Measurements from ENCODE around the gene CAMK1. TPM values are rescaled to one million over a fixed set of nuclear protein-coding genes. Genes with fewer than 3 reads are reported as not detected.

CAMK1 gene
- total and polyA plus RNA-seq, 9 of the 15 experiments (the other 6 are each of a cell fraction or from before 2014, with no cell fraction given): 0.23 to 10.7 (median 6.0) TPM

DNA sequence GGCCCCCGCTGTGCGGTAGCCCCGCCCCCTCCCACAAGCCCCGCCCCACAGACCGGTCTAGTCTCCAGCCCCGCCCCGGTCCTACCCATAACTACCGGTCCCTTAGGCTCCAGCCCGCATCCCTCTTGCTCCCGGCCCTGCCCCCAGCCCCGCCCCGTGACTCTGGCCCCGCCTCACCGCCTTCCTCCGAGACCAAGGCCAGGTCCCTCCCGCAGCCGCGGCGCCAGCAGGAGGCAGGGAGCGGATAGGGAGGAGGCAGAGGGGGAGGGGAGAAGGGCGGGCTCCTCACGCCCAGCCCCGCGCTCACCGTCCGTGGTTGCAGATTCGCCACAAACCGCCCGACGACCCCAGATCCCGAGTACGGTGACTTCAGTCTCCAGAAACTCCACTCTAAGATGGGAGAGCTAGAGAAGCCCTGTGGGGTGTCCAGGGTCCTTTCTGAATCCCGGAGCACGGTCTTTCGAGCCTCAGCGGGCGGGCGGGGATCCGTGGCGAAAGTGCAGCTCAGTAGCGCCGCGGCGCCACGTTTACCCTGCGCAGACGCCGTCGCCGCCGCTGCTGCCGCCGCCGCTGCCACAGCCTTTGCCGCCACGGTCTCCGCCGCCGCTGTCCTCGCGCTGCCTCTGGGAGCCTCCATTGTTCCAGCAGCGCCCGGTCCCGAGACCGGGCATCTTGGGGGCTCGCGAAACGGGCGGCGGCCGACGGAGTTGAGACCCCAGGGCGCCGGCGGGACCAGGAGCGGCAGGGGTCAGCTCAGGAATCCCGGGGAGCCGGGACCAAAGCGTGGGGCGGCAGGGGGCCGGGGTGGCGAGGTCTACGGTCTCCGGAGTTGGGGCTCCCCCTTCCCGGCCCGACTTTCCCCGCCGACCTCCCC is 38.3 kb downstream of the CAMK1 start, which contains the start of gene BRPF1 (continued):
- TF ChIP-seq ZSCAN29 (IDR thresholded peaks at IDR 0.05): peak; percentile 11; the same call in 1 of the 2 replicates
- no peak for TF ChIP-seq MTA2 (IDR thresholded peaks at IDR 0.05; ENCODE audit: low read depth)
- no peak for TF ChIP-seq NFRKB (IDR thresholded peaks at IDR 0.05; ENCODE audit: low read depth)
- no peak for TF ChIP-seq ZSCAN32 (CRISPR knock-in tag; IDR thresholded peaks at IDR 0.05)
- TF ChIP-seq LARP7 (IDR thresholded peaks at IDR 0.05): peak; percentile 100
- no peak for TF ChIP-seq KHSRP (IDR thresholded peaks at IDR 0.05)
- TF ChIP-seq PTTG1 (tag; IDR thresholded peaks at IDR 0.05; ENCODE audit: low read depth): no peak
- TF ChIP-seq, protein P1, sequence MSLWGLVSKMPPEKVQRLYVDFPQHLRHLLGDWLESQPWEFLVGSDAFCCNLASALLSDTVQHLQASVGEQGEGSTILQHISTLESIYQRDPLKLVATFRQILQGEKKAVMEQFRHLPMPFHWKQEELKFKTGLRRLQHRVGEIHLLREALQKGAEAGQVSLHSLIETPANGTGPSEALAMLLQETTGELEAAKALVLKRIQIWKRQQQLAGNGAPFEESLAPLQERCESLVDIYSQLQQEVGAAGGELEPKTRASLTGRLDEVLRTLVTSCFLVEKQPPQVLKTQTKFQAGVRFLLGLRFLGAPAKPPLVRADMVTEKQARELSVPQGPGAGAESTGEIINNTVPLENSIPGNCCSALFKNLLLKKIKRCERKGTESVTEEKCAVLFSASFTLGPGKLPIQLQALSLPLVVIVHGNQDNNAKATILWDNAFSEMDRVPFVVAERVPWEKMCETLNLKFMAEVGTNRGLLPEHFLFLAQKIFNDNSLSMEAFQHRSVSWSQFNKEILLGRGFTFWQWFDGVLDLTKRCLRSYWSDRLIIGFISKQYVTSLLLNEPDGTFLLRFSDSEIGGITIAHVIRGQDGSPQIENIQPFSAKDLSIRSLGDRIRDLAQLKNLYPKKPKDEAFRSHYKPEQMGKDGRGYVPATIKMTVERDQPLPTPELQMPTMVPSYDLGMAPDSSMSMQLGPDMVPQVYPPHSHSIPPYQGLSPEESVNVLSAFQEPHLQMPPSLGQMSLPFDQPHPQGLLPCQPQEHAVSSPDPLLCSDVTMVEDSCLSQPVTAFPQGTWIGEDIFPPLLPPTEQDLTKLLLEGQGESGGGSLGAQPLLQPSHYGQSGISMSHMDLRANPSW (CRISPR knock-in tag; IDR thresholded peaks at IDR 0.05): no peak
- peak; percentile 82 for TF ChIP-seq TRIM28 (IDR thresholded peaks at IDR 0.05)
- no peak for TF ChIP-seq ZNF146 (CRISPR knock-in tag; IDR thresholded peaks at IDR 0.05; ENCODE audit: unreplicated experiment)
- no peak for TF ChIP-seq HNRNPL (IDR thresholded peaks at IDR 0.05; ENCODE audit: low read depth, low read length)
- TF ChIP-seq ARID1B (IDR thresholded peaks at IDR 0.05): peak; percentile 50
- TF ChIP-seq CC2D1A (IDR thresholded peaks at IDR 0.05): no peak
- no peak for TF ChIP-seq ZBTB49 (CRISPR knock-in tag; IDR thresholded peaks at IDR 0.05; ENCODE audit: borderline replicate concordance)
- TF ChIP-seq, protein P2, sequence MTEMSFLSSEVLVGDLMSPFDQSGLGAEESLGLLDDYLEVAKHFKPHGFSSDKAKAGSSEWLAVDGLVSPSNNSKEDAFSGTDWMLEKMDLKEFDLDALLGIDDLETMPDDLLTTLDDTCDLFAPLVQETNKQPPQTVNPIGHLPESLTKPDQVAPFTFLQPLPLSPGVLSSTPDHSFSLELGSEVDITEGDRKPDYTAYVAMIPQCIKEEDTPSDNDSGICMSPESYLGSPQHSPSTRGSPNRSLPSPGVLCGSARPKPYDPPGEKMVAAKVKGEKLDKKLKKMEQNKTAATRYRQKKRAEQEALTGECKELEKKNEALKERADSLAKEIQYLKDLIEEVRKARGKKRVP (CRISPR knock-in tag; IDR thresholded peaks at IDR 0.05): no peak
